Stimulated activated naive CD4-positive, alpha-beta T cell treated with Interleukin-2 at 50 U/mL for 16 hours (primary cell): ENCODE results near the gene SFXN2.
A peak's percentile ranks its signal among the peaks of the same experiment; 100 is the strongest.
"Not testable (repeated sequence)": the region's sequence is repeated elsewhere in the genome, so short reads cannot be mapped to it uniquely, and the experiment has no call there.

Experiments used
- DNase-seq: peaks from one replicate; lab custom pipeline; 2025; lab: John Stamatoyannopoulos, UW

SFXN2 gene

DNA sequence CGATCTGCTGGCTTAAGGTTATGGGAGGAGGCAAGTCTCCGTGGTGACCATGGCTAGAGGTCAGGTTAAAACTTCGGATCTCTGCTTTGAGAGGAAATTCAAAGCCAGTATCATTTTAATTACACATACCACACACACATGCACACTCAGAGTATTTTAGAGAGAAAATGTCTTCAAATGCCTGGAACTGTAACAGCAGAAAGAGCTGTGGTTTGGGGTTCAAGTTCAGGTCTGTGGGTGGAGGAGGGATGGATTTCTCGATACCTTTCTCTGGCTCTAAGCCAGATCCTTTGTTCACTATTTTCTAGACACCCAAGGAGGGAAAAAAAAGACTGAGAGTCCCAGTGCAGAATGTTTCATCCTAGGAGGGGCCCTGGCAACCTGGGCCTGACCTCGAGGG is 32.7 kb upstream of the SFXN2 start:
- DNase-seq = no peak

DNA sequence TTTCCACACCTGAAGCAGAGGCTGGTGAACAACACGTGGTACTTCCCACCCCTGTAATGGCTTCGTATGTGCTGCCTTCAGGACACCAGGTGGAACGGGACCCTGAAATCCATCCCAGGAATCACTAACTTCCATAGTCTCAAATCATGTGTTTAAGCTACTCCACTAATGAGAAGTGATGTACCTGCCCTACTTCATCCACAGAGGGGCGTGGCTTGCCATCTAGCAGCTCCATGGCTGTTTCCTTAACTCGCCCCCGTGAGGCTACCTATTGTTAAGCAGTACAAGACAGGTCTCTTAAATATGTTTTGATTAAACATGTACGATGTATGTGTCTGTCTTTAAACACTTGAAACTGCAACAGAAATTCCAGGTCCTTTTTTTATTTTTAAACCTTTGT is 32.0 kb upstream of the SFXN2 start:
- DNase-seq = no peak

DNA sequence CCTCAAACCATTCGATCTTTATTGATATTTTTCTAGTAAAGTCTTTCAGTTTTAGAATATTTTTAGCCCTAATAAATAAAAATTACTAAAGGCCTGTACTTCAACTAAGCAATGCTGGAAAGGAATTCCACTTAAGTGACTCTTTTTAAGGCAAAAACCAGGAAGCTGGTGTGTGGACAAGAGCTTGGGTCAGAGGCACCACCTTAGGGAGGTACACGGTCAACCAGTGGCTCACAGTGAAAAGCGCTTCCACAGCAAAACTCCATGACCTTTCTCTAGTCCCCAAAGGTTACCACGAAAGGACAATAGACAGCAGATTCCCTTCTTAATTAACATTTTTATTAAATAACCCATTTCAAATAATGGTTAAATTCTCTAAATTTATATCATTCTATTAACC is 31.5 kb upstream of the SFXN2 start:
- DNase-seq = no peak

DNA sequence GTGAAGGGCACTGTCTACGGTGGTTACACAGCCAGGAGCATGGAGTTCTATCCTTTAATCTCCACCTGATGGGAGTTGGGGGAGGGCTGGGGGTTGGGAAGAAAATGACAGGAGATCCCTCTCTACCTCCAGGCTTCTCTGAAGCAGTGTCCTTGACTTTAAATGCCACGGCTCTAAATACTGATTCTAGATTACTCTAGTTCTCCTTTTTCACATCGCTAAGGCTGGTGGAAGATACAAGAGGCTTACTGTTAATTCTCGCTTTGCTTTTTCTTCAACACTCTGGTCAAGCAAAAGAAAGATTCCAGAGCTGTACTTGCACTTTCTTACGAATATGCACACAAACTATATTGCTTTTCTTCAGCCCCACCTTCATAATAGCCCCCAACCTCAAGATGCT is 30.7 kb upstream of the SFXN2 start:
- DNase-seq = no peak

DNA sequence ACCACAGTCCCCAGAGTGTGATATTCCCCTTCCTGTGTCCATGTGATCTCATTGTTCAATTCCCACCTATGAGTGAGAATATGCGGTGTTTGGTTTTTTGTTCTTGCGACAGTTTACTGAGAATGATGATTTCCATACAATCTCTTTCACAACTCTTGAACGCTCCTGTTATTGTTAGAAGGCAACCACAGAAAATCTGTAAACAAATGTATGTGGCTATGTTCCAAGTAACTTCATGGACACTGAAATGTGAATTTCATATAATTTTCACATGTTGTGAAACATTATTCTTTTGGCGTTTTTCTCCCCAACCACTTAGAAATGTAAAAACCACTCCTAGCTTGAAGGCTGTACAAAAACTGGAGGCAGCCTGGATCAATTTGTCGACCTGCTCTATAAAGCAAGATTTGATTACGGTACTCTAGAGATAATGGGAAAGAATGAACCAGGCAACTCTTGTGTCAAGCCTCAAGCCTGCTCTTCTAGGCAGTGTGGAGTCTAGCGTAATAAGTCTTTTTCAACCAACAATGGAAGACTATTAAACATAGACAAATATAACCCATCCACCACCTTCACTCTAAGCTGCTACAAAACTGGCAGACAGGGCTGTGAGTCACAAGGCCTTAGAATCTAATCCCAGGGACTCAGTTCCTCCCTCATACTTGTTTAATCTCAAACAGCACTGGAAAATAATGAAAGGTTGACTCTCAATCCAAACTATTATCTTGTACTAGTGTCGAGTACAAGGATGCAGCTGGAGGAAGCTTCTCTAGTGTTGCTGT is 23.0 kb upstream of the SFXN2 start:
- DNase-seq = no peak

DNA sequence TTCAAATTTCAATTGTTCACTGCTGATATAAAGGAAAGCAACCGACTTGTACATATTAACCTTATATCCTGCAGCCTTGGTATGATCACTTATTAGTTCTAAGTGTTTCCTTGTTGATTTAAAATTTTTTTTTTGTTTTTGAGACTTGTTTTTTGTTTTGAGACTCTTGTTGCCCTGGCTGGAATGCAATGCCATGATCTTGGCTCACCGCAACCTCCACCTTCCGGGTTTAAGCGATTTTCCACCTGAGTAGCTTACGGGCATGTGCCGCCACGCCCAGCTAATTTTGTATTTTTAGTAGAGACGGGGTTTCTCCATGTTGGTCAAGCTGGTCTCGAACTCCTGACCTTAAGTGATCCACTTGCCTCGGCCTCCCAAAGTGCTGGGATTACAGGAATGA is 19.0 kb upstream of the SFXN2 start:
- not testable (repeated sequence) for DNase-seq

DNA sequence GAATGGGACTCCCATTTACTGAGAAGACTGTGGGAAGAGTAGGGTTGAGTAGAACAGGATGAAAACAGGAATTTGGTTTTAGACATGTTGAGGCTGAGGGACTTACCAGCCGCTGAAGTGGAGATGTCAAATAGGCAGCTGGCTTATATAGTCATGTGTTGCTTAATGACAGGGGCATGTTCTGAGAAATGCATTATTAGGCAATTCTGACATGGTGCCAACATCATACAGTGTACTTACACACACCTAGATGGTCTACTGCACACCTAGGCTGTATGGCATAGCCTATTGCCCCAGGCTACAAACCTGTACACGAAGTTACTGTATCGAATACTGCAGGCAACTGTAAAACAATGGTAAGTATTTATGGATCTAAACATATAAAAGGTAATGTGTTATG is 17.7 kb upstream of the SFXN2 start:
- DNase-seq = no peak

DNA sequence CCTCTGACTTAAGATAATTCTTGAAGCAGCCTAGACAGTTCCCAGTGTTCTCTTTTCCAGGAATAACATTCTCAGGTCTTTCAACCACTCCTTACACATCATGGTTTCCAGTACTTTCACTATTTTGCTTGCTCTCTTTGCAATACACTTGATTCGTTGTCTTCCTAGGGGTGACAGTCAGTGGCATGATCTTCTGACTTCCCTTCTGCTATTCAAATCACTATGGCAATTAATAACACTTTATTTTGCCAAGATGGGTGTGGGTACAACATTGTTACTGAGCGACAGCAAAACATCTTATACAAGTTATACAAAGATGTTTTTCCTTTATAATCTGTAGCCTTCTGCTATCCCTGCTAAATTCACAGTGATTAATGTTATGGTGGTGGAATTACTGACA is 15.5 kb upstream of the SFXN2 start:
- no peak for DNase-seq

DNA sequence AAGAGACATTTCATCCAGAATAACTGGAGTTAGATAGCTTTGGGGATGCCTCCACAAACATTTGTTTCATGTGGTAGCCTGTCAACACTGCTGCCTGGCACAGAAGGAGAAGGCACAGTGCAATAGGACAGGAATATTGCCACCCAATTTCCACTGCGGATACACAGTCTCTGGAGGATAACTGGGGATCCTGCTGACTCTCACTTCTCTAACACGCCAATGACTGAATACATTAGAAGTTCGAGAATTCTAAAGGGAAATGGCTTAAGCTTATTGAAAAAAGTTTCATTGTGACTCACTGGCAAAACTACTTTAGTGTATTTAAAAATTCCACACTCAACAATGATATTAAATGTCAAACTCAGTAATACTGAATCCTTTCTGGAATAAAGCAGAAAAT is 13.2 kb upstream of the SFXN2 start:
- no peak for DNase-seq

DNA sequence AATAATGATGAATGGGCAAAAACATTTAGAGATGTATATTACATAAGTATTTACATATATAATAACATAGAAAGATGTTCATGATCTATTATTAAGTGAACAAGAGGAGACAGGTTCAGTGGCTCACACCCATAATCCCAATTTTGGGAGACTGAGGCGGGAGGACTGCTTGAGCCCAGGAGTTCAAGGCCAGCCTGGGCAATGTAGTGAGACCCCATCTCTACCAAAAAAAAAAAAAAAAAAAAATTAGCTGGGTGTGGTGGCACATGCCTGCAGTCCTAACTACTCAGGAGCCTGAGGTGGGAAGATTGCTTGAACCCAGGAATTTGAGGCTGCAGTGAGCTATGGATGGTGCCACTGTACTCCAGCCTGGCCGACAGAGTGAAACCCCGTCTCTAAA is 12.6 kb upstream of the SFXN2 start:
- DNase-seq = no peak

DNA sequence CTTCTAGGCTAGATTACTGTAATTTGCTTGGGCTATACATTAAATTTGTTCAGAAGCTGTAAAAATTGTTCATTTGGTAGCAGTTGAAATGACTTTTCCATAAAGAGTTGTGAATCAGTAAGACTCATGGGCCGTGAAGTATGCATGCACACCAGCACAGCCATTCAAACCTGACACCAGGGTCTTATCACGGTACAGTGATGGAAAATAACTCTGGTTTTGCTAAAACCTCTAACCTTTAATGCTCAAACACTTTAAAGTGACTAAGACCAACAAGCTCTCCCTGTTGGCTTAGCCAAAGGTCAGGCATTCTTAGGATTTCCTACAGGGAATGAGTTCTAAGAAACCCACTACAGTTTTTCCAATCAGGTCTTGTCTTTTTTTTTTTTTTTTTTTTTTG is 11.7 kb upstream of the SFXN2 start:
- no peak for DNase-seq

DNA sequence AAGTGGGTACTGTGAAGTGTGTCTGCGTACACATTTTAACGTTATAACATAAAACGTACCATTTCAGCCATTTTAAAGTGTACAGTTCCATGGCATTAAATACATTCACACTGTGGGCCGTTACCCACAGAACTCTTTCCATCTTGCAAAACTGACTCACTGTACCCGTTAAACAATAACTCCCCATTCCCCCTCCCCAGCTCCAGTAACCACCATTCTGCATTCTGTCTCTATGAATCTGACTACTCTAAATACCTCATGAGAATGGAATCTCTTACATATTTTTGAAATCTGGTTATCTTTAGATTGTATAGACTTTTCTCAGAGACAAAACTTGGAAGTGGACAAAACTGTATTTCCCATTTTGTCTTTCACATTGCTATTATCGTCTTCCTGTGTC is 9.5 kb upstream of the SFXN2 start:
- no peak for DNase-seq

DNA sequence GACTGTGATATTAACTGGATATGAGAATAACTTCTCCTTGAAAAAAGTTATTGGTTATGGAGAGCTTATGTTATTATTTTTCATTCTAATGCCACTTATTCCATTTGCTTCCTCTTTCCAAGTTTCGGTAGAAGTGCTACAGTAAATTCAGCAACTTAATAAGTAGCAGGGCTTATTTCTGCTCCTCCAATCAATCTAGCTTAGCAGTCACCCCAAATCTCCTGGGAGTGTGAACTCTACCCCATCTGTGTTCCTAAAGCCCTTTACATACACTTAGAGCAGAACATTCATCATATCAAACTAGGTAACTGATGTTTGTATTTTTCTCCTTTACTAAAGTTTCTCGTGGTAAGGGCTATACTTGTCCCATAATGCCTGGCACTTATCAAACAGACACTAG is 8.9 kb upstream of the SFXN2 start:
- no peak for DNase-seq

DNA sequence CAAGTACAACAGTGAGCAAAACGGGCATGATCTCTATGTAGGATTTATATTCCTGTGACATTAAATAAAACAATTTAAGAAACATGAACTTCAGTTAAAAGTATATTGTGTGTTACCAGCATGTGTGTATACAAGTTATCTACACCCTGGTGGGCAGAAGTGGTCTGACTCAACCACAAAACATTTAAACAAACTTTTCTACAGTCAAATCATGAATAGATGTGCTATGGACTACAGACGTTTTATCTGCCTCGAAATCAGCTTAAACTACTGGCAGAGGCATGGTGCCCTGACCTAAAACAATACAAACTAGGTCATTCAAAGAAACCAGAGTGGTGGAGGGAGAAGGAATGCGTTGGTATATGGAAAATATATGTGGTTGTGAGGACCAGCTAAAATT is 3.8 kb upstream of the SFXN2 start:
- DNase-seq = no peak

DNA sequence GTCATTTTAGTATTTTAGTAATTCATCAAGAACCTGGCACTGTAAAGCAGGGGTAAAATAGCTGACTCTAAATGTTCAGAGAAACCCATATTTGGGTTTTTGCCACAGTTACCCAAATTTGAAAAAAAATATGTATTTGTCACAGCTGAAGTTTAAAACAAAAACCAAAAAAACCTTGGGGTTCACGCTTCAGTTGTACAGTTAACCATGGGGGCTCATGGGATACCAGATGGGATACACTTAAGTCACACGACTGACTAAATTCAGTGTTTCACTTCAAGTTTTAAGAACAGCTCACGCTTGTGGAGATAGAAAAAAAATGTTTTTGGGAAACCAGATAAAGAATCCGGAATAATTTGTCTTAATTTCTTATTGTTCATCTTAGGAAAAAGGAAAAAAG is 2.3 kb upstream of the SFXN2 start:
- no peak for DNase-seq

DNA sequence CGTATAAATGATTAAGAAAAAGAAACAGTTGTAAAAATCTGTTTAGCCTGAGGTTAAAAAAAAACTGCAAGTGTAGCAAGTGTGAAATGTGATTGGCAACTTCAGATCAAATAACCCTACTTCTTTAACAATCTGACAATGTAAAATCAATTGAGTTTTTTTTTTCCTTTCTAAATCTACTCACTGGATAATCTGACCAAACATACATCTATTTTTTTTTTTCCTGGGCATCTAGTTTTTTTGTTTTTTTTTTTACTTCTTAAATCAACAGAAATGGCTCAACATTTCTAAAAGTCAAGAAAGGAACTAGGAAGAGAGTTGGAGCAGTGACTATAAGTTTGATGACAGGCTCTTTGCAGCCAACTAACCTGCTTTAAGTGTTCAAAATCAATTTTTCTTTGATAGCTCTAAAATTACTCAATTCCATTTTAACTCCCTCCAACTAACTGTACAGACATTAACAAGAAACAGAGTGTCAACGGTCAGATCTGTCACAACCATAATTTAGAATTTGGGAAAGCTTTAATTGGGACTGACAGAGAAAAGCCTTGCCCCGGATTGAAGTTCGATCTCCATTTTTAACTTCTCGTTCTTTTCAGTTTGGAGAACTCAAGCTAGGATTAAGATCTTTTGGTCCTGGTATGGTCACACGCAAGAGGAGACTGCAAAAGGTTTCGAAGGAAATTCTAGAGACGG is 1.4 kb upstream of the SFXN2 start:
- DNase-seq = no peak

DNA sequence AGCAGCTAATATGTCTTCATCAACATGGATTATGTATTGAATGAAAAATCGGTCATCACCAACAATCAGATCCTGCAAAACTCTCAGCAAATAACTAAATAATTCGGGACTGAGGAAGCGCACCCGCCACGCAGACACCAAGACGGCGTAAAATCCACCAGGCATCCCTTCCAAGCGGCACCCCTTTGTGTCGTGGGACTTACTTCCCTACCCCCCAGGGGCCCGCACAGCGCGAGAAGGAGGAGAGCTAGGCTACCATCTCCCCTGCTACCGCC is 960 bp upstream of the SFXN2 start:
- no peak for DNase-seq

DNA sequence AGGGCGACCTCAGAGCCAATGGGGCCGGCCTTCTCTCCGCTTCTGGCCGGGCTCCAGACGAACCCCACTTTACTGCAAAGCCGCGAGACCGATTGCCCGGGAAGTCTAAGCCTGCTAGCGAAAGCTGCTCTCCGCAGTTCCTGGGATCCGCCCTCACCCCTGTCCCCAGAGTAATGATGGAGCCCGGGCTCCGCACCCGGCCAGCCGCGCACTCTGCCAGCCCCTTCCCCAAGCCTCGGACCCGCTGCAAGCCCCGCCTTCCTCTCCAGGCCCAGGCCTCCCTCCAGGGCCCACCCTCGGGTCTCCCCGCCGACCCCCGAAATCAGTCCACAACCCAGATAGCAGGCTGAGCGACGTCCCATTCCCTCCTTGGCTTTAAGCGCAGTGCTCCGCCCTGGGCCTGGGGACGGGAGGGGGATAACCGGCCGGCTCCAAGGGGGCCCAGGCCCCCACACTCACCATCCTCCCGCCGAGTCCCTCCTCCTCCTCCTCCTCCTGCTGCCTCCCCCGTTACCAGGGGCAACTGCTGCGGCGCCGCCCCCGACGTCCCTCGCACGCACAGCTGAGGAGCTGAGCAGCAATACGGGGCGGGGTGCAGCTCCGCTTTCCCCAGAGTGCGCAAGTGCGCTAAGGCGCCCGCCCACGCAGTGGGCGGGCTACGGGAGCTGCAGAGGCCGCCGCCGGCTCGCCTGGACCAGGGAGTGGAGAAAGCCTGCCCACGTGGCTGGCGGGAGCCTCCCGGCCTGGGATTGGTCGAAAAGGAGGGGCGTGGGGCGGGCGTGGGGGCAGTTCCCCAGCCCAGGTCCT is 419 bp upstream of the SFXN2 start, which contains the start of gene ARL3:
Gene ARL3, minus strand, starts transcription at position 584 of the 807 bp plus-strand sequence. Its CDS starts 122 bp downstream, at position 462.
- peak; percentile 97 for DNase-seq

DNA sequence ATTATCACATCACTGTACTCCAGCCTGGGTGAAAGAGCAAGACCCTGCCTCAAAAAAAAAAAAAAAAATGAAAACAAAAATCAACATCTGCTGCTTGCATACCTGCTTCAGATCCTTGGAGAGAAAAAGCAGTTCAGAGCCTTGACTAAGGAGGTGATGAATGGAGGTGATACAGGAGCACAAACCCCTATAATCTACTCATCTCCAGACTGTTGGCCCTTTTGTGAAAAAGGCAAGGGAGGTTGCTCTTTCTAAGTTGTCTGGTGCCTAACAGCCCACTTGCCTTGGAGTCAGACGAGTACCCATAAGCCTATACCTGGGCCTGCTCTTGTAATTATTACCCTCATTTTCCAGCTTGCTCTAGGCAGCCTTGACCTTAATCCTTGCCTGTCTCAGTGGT is 1.4 kb downstream of the SFXN2 start:
- DNase-seq = no peak

DNA sequence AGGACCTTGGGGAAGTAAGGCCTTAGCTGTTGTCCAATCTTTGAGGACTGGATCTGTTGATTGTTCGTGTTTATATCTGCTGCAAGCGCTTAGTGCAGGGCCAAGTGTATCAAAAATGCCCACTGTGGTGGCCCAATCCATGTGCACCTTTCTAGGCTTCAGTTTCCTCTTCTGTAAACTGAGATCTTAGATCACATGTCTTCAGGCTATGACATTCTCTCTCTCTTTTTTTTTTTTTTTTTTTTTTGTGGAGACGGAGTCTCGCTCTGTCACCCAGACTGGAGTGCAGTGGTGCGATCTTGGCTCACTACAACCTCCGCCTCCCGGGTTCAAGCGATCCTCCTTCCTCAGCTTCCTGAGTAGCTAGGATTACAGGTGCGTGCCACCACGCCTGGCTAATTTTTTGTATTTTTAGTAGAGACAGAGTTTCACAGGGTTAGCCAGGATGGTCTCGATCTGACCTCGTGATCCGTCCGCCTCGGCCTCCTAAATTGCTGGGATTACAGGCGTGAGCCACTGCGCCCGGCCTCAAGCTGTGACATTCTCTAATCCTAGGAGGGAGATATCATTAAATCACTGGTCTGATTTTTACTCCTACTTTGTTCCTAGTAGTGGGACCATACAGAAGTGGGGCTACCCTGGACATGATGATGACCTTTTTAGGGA is 2.6 kb downstream of the SFXN2 start:
- not testable (repeated sequence) for DNase-seq

DNA sequence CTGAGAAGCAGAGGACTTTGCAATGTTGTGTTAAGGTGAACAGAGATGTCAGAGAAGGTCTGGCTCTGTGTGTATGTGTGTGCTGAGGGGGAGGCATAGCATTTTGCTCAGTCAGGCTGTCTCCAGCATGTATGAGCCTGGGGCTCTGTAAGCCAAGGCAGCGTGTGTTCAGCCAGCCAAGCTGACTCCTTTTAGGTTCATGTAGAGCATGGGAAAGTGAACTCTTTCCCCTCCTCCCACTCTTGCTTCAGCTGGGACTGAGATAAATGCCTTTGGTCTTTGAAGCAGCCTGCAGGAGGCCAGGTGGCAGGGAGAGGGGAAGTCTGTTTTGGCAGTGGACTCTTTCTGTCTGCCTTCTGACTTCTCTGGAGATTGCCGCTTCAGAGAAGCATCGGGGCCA is 3.8 kb downstream of the SFXN2 start:
- DNase-seq = no peak

DNA sequence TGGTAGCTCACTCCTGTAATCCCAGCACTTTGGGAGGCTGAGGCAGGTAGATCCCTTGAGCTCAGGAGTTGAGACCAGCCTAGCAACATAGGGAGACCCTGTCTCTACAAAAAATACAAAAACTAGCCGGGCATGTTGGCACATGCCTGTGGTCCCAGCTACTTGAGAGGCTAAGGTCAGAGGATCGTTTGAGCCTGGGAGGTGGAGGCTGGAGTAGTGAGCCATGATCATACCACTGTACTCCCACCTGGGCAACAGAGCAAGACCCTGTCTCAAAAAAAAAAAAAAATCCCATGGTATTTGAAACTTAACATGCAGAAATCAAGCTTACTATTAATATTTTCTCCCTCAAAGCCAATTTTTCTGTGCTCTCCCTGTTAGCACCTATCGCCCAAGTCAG is 5.9 kb downstream of the SFXN2 start:
- DNase-seq = no peak
